MCF 10A (cell line): ENCODE measurements around the gene NFXL1. TPM values are rescaled to one million over a fixed set of nuclear protein-coding genes. Genes with fewer than 3 reads are reported as not detected.
A peak's percentile ranks its signal among the peaks of the same experiment; 100 is the strongest.

Experiments used
- BruUV-seq: library from RNA; stranded (reverse); fragments of 400-500 nt; replicated peaks from 2 replicates; lab custom pipeline; 2021; lab: Mats Ljungman, UMichigan
- CTCF ChIA-PET: fragments of 300-600 bp; sonication (Branson Sonifier 250); formaldehyde crosslinking; extraction: SDS; loops from one replicate; lab custom pipeline; 2021; ENCODE audit warnings: antibody characterized with exemption, inconsistent platforms; lab: Yijun Ruan, JAX
- POLR2A ChIA-PET: fragments of 300-600, 350-650 bp; sonication (Branson Sonifier 250); formaldehyde crosslinking; extraction: SDS; loops from one replicate; lab custom pipeline; 2020; ENCODE audit warnings: antibody characterized with exemption, inconsistent platforms; lab: Yijun Ruan, JAX
- DNase-seq: peaks from one replicate; pipeline ENCODE4 v3.0.0-alpha.2; 2018; ENCODE audit not compliant: unreplicated experiment
- H3K27ac Mint-ChIP-seq: one replicate; pipeline ENCODE4 v1.8.0; 2022; ENCODE audit warnings: mild to moderate bottlenecking, low read depth, mixed read lengths; ENCODE audit not compliant: unreplicated experiment
- H3K27me3 Mint-ChIP-seq: one replicate; pipeline ENCODE4 v1.8.0; 2022; ENCODE audit warnings: mixed read lengths; ENCODE audit not compliant: insufficient read depth, unreplicated experiment
- H3K36me3 Mint-ChIP-seq: one replicate; pipeline ENCODE4 v1.8.0; 2022; ENCODE audit warnings: mild to moderate bottlenecking, moderate library complexity, mixed read lengths; ENCODE audit not compliant: insufficient read depth, unreplicated experiment
- H3K4me1 Mint-ChIP-seq: one replicate; pipeline ENCODE4 v1.8.0; 2022; ENCODE audit warnings: mixed read lengths; ENCODE audit not compliant: insufficient read depth, unreplicated experiment
- H3K4me3 Mint-ChIP-seq: one replicate; pipeline ENCODE4 v1.8.0; 2022; ENCODE audit warnings: mild to moderate bottlenecking, moderate library complexity, mixed read lengths; ENCODE audit not compliant: unreplicated experiment
- H3K9me3 Mint-ChIP-seq: one replicate; pipeline ENCODE4 v1.8.0; 2022; ENCODE audit warnings: mixed read lengths; ENCODE audit not compliant: unreplicated experiment
- CTCF ChIP-seq: fragments of 200-600 bp; IDR thresholded peaks from one replicate; pipeline ENCODE4 v1.8.0; 2022; ENCODE audit warnings: antibody characterized with exemption, mild to moderate bottlenecking; ENCODE audit not compliant: unreplicated experiment
- intact Hi-C: fragments of 100-400 bp; cut with micrococcal nuclease; formaldehyde crosslinking; loops from 2 replicates; pipeline ENCODE4 v1.14.1; 2022
- total RNA-seq: library from RNA; stranded (reverse); gene quantifications from 2 replicates; pipeline ENCODE4 v1.2.3, GENCODE V29; 2022

Gene NFXL1
- total RNA-seq, 1 experiment from 2014 or later = 52.4 TPM

DNA sequence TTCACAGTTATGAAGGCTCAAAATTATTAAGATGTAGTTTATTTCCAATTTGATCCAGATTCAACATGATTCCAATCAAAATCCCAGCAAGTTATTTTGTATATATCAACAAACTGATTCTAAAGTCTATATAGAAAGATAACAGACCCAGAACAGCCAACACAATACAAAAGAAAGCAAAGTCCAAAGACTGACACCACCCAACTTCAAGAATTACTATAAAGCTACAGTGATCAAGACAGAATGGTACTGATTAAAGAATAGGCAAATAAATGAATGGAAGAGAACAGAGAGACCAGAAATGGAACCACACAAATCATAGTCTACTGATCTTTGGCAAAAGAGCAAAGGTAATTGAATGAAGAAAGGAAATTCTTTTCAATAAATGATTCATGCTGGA is 34.9 kb downstream of the NFXL1 start:
- ChIA-PET POLR2A (interaction anchor here (0.7 kb wide), 1 partner anchor 37 kb away, joined by 3 read pairs; no protein-coding TSS in a partner anchor), CTCF (interaction anchor here (0.5 to 1.0 kb wide), 3 partner anchors 28 to 208 kb away, joined by 3 to 4 read pairs (median 3); no protein-coding TSS in a partner anchor)
- DNase-seq = no peak
- H3K27ac Mint-ChIP-seq = peak overlapping the region; percentile 10
- BruUV-seq = no TSS peak
- H3K9me3 Mint-ChIP-seq = no peaks in the 10 kb centered on the region
- no peaks in the 10 kb centered on the region for H3K27me3 Mint-ChIP-seq
- no peaks in the 10 kb centered on the region for H3K4me1 Mint-ChIP-seq
- TF ChIP-seq CTCF = no peak
- no peak overlapping the region for H3K4me3 Mint-ChIP-seq
- H3K36me3 Mint-ChIP-seq = peaks cover 80% of the 10 kb centered on the region
- intact Hi-C loops = no loop called here

GRCh38 chr4:47876784-47877546 is 37.4 kb downstream of the NFXL1 start:
- POLR2A ChIA-PET = interaction anchor here (0.6 kb wide), 1 partner anchor 14 kb away, joined by 3 read pairs; no protein-coding TSS in a partner anchor
- CTCF ChIA-PET = interaction anchor here (0.7 to 0.8 kb wide), 2 partner anchors 171 to 208 kb away, joined by 3 read pairs; no protein-coding TSS in a partner anchor
- H3K9me3 Mint-ChIP-seq = no peaks in the 10 kb centered on the region
- H3K27me3 Mint-ChIP-seq = no peaks in the 10 kb centered on the region
- H3K4me3 Mint-ChIP-seq = no peak overlapping the region
- intact Hi-C loops = no loop called here
- no peak for TF ChIP-seq CTCF
- H3K27ac Mint-ChIP-seq = peak overlapping the region; percentile 46
- BruUV-seq = no TSS peak
- H3K36me3 Mint-ChIP-seq = peaks cover 85% of the 10 kb centered on the region
- no peaks in the 10 kb centered on the region for H3K4me1 Mint-ChIP-seq
- no peak for DNase-seq

DNA sequence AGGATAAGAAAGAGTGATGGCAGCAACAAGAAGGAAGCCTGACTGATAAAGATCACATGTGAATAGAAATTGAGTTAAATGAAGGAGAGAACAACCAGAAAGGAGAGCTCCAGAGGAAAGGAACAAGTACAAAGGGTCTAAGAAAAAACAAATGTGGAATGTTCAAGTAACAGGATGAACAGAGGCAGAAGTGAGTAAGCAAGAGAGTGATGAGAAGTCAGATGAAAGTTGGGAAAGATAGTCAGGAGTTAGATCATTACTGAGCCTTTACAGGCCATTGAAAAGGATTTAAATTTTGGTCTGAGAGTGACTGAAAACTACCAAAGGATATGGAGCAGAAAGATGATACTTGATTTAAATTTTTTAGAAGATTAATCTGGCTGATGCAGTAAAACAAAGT is 38.1 kb downstream of the NFXL1 start:
- Mint-ChIP-seq H3K36me3 (peaks cover 87% of the 10 kb centered on the region), H3K27me3 (no peaks in the 10 kb centered on the region), H3K4me3 (no peak overlapping the region), H3K9me3 (no peaks in the 10 kb centered on the region), H3K27ac (peak overlapping the region; percentile 46), H3K4me1 (no peaks in the 10 kb centered on the region)
- DNase-seq = no peak
- ChIA-PET POLR2A (no interaction called here), CTCF (interaction anchor here (0.7 kb wide), 1 partner anchor 208 kb away, joined by 3 read pairs; no protein-coding TSS in a partner anchor)
- intact Hi-C loops = no loop called here
- BruUV-seq = no TSS peak
- no peak for TF ChIP-seq CTCF

DNA sequence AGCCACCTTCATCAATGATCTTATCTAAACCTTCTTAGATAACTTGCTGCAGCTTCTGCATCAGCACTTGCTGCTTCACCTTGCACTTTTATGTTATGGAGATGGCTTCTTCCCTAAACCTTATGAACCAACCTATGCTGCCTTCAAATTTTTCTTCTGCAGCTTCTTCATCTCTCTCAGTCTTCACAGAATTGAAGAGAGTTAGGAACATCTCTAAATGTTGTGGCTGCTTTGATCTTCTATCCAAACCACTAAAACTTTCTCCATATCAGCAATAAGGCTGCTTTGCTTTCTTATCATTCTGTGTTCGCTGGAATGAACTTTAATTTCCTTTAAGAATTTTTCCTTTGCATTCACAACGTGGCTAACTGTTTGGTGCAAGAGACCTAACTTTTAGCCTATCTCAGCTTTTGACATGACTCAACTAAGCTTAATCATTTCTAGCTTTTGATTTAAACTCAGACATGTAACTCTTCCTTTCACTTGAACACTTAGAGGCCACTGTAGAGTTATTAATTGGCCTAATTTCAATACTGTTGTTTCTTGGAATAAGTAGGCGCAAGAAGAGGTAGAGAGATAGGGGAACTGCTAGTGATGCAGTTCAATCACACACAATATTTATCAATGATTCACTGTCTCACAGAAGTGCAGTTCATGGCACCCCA is 40.4 kb downstream of the NFXL1 start:
- H3K27ac Mint-ChIP-seq = no peak overlapping the region
- TF ChIP-seq CTCF = no peak
- intact Hi-C loops = no loop called here
- no peaks in the 10 kb centered on the region for H3K9me3 Mint-ChIP-seq
- BruUV-seq = no TSS peak
- H3K4me3 Mint-ChIP-seq = no peak overlapping the region
- ChIA-PET CTCF (no interaction called here), POLR2A (no interaction called here)
- no peak for DNase-seq
- H3K4me1 Mint-ChIP-seq = no peaks in the 10 kb centered on the region
- no peaks in the 10 kb centered on the region for H3K27me3 Mint-ChIP-seq
- H3K36me3 Mint-ChIP-seq = peaks cover 84% of the 10 kb centered on the region
